HG03558 (cell line): ENCODE measurements around the gene ZNF670.

ENCODE experiments used
- ATAC-seq: cut with Tn5 transposase; IDR thresholded peaks from one replicate; pipeline ENCODE4 v1.9.1; 2021; ENCODE audit warnings: moderate number of reproducible peaks; ENCODE audit not compliant: unreplicated experiment; ENCODE audit errors: extremely low read depth

ZNF670 gene

GRCh38 chr1:247105966-247106365, 27.4 kb upstream of the ZNF670 start:
- ATAC-seq = no peak

DNA sequence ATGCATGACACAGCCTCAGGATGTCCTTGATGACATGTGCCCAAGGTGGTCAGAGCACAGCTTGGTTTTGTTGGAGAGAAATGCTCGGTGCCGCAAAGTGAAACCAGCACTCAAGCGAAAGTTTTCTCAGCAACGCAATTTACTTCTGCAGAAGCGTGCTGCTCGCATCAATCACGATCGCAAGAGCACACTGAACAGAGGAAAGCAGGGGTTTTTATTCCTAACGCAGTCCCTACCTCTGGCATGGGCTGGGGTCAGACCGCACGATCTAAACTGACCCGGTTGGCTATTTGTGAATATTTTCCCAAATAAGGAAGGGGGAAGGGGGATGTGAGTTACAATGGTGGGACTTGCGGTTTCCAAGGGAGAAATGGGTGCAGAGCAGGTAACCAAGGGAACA, 26.4 kb upstream of the ZNF670 start:
- ATAC-seq = no peak

GRCh38 chr1:247103859-247104591, 25.4 kb upstream of the ZNF670 start, which contains the start of gene ZNF669:
Gene ZNF669 (minus strand): TSS chr1:247104356. CDS start chr1:247104199, 157 bp downstream.
- peak; percentile 98 for ATAC-seq

DNA sequence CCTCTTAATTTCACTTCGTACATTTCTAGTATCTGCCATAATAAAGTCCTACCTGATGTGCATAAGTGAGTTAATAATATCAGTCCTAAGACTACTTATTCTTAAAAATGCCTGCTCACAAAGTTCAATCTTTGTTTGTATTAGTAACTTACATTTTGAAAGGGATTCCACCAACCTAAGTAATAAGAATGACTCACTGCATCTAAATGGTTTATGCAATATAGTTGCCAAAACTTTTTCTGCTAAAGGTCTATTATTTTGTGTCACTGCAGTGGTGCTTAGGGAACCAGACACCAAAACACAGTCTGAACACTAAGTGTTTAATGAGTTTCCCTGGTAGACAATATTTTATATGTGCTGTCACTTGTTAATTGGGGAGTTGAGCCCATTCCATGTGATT, 23.8 kb upstream of the ZNF670 start:
- no peak for ATAC-seq

DNA sequence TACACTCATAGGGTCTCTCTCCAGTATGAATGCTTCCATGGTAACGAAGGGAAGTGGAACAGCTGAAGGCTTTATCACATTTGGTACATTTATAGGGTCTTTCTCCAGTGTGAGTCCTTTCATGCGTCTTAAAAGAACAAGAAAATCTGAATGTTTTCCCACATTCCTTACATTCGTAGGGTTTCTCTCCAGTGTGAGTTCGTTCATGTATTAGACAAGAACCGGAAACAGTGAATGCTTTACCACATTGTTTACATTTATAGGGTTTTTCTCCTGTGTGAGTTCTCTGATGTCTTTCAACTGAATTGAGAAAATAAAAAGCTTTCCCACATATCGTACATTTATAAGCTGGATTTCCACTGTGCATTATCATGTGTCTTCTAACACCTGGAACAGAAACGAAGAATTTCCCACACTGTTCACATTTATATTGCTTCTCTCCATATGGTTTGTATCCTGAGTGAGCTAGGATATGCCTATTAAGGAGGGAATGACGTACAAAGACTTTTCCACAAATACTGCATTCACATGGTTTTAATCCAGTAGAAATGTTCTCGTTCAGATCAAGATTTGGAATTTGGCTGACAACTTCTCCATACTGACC, 22.2 kb upstream of the ZNF670 start:
- no peak for ATAC-seq

GRCh38 chr1:247096958-247097357, 18.3 kb upstream of the ZNF670 start:
- ATAC-seq = no peak

GRCh38 chr1:247096544-247096943, 17.9 kb upstream of the ZNF670 start:
- no peak for ATAC-seq

GRCh38 chr1:247096112-247096511, 17.5 kb upstream of the ZNF670 start:
- ATAC-seq = no peak

- ATAC-seq = no peak
These were observed 11.8 kb upstream of the ZNF670 start for GRCh38 chr1:247090455-247090854.

DNA sequence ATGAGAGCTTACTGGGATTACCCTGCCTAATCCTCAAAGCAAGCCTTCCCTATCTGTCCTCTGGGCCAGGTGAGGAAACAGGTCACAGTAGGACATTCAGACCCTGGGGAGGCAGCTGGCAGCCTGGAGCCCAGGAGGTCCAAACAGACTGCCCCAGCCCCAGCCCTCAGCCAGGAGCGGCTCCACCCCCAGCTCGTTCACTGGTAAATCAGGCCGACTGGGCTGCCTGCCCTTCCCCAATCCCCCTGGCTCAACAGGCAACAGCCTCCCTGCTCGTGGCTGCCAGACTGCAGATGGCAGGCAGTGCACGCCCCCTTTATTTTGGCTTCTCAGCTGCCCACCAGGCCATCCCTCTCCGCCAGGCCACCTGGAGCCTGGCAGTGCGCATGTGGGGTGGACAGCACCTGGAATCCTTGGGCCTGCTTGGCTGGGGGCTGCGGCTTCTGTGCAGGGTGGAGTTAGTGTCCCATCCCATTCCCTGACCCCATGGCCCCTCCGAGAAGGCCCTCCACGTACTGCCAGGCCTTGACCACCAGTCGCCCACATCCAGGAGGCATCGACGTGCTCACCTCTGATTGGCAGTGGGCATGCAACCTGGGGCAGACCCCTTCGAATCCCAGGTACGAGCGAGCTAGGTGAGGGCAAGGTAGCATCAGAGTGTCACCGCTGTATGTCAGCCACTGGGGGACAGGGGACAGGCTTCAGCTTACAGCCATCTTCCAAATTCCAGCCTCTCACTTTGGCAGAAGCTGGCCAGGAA, 11.2 kb upstream of the ZNF670 start:
- ATAC-seq = no peak

DNA sequence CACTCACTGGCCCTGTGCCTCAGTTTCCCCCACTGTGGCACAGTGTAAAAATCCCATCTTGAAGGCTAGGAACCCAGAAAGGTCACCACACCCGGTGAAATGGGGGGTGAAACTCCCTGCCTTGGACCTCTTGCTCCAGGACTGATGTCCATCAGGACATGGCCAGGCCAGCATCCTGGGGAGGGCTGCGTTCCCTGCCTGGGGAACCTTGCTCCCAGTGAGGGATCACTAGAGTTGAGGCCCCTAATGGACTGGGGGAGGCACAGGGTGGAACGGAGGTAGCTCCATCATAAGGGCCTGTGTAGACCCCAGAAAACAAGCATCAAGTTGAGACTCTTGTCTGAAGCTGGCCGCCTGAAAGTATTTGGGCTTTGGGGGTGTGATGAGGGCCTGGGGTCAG, 10.4 kb upstream of the ZNF670 start:
- ATAC-seq = no peak

- no peak for ATAC-seq
These were observed 8.6 kb upstream of the ZNF670 start for GRCh38 chr1:247087256-247087655.

GRCh38 chr1:247085310-247085709, 6.7 kb upstream of the ZNF670 start:
- no peak for ATAC-seq

DNA sequence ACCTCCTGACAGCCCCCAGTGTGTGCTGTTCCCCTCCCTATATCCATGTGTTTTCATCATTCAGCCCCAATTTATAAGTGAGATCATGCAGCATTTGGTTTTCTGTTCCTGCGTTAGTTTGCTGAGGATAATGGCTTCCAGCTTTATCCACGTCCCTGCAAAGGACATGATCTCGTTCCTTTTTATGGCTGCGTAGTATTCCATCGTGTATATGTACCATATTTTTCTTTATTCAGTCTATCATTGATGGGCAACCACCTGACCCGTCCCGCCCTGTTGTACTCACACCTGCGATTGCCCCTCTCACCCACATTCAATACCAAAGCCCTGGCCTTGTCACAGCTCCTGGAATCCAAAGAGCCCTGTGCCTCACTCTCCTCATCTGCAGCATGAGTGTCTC, 6.2 kb upstream of the ZNF670 start:
- ATAC-seq = no peak

DNA sequence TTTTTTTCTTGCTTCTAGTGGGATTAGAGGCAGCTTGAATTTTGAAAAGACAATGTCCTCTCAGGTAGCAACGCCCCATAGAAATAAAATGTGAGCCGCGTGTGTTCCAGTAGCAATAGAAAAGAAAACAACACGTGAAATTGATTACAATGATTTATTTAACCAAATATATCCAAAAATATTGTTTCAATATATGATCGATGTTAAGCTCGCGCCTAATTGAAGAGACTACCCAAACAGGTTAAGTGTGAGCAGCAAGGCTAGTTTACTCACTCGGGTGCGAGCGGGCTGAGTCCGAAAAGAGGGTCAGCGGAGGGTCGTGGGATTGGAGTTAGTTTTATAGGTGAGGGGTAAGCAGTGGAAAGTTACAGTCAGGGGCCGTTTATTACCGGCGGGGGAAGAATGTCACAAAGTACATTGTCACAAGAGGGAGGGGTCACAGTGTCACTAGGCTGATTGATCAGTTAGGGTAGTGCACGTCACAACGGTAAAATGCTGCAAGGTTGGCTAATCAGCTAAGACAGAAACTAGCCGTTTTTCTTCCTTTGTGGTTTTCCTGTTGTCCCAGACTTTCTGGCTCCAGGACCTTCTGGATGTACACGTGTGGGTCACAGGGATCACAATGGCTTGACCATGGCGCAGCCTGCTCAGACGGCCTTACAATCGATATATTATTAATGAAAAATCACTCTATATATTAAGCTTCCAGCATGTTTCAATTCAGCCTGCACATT, 697 bp upstream of the ZNF670 start:
- no peak for ATAC-seq

DNA sequence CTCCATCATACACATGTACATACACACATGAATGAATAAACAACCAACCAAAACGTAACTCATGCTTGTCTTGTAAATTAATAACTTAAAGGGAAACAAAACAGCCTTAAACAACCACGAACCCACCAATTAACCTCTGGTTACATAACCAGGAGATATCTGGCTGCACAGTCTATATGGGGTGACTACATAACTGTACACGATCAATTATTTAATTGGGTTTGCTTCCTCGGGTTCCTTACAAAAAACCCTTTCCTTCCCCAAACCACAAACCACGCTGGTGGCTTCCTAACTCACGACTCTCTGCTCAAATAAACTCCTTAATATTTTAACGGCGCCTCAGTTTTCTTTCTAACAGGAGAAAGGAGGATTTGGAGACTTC, 744 bp downstream of the ZNF670 start:
- ATAC-seq = no peak

DNA sequence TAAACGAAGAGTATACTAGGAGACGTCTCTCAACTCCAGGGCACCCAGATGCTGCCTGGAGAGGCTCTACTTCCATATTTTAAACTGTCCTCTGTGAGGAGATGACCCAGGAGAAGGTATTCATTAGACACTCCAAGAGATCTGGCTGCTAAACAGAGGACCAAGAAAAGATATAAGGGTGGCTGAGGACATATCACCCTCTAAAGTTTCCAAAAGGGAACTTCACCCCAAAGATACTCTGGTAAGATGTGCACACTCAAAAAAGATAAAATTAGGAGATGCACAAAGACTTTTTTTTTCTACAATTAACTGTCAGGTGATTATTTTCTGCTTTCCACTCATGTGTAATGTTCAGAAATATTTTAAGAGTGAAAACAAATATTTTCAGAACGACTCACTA, 1.4 kb downstream of the ZNF670 start:
- no peak for ATAC-seq

GRCh38 chr1:247070645-247071044, 8.0 kb downstream of the ZNF670 start:
- ATAC-seq = no peak

DNA sequence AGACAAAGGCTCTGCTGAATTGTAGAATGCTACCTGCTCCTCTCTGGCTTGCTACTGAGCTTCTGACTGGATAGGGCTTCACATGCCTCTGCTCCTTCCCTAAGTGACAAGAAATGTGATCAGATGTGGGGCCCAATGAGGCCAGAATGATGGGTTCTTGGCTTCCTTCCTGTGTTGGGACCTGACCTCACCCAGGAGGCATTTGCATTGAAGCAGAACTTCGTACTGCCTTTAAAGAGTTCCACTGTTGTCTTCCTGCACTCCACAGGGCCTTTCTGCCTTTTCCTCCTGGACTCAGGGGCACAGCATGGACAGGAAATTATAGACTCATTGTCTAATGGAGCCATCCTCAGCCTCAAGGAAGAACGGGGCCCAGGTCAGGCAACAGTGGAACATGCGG, 14.3 kb downstream of the ZNF670 start:
- ATAC-seq = no peak

DNA sequence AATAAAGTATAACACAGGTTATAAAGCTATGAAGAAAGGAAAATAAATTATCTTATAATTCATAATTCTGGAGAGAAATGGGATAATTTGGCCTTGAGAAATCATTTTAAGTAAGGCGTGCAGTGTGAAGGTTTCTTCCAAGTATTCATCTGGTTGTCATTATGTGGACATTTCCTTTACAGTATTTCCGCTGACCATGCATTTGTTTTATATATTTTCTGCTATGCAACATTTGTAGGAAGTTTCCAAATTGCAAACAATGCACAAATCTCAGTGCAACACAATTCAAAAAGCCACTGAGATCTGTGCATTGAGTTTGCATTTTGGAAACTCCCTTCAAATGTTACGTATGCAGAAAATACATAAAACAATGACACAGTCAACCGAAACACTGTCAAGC, 17.8 kb downstream of the ZNF670 start:
- ATAC-seq = no peak

DNA sequence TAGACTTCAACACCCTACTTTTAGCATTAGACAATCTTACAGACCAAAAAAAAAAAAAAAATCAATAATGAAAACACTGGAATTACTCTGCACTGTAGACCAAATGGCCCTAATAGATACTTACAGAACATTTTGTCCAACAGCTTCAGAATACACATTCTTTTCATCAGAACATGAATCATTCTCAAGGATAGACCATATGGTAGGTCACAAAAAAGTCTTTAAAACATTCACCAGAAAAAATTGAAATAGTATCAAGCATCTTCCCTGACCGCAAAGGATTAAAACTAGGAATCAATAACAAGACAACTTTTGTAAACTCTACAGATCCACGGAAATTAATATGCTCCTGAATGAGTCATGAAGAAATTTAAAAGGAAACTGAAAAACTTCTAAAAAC, 22.5 kb downstream of the ZNF670 start:
- ATAC-seq = no peak
